Measurements from ENCODE around the gene GOLGA7B.

The GOLGA7B gene

GRCh38 chr10:97849687-97850402 is at the start of gene GOLGA7B:
TSS of gene GOLGA7B (plus strand) at chr10:97849843. CDS start at chr10:97850304, 461 bp downstream.
- no peak for DNase-seq (ENCODE audit: low read depth)

DNA sequence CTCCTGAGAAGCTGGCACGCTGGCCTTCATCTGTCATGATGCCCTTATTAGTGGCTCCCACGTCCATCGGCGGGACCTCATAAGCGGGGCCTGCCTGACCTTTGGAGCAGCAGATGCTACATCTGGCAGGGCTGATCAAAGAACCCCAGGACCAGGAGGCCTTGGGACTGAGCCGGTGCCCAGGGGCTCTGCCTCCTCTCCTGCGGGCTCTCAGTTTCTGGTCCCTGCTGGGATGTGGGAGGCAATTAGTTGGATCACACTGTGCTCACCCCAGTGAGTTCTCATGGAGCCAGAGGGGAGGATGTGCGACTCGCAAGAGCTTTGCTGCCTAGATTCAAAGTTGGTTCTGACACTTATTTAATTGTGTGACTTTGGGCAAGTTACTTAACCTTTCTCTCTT is 49.2 kb upstream of the GOLGA7B start:
- no peak for DNase-seq (ENCODE audit: low read depth)

GRCh38 chr10:97801422-97801821 is 48.2 kb upstream of the GOLGA7B start:
- DNase-seq (ENCODE audit: low read depth): no peak

GRCh38 chr10:97805096-97805884 is 44.4 kb upstream of the GOLGA7B start:
- no peak for DNase-seq (ENCODE audit: low read depth)

DNA sequence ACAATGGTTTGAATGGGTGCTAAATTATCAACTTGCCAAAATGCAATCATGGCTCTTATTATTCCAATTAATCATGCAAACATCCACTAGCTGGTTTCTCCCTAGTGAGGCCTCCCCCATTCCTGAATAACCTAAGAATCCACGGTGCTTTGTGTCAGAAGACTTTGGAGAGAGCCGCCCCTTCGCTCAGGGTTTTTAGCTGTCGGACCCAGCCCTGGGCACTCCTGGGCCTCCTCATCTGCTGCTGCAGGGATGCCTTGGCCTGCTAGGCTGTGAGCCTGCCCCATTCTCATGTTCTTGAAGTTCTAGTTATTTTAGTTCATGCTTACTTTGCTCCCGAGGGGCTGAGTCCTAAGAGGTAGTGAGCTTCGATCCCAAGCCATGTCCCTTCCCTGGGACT is 43.7 kb upstream of the GOLGA7B start:
- no peak for DNase-seq (ENCODE audit: low read depth)

DNA sequence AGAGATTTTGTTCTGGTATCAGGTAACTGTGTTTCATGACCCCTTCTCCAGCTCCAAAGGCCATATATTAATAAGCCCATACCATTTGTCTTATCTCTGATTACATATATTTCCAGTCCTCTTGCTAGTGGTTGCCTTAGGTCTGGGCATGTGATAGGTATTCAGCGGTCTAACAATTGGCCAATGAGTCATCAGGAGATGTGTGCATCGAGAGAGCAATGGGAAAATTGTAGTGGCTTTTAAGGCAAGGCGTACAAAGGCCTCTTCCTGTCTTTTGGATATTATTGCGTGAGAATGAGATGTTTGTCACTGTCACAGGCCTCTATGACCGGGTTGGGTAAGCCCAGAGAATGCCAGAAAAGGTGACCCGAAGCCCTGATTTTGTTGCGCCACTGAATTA is 39.2 kb upstream of the GOLGA7B start:
- no peak for DNase-seq (ENCODE audit: low read depth)

GRCh38 chr10:97811958-97812357 is 37.7 kb upstream of the GOLGA7B start:
- DNase-seq (ENCODE audit: low read depth): no peak

- DNase-seq (ENCODE audit: low read depth): no peak
These were observed 36.9 kb upstream of the GOLGA7B start for GRCh38 chr10:97812696-97813095.

DNA sequence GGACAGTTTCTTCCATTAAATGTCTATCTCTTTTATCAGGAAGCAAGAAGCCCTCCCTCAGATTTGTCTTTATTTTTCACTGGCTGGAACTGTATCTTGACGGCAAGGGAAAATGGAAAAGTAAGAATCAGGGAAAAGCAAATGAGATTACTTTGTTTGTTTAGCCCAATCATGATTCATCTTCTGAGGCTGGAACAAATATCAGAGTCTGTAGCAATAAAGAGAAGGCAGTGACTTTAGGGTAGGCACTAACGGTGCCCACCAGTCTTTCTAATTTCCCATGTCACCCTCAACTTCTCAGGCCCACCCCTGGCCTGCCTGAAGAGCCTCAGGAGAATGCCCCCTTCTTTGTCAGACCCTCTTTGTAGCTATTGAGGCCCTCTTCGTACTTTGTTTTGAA is 36.3 kb upstream of the GOLGA7B start:
- DNase-seq (ENCODE audit: low read depth): no peak

DNA sequence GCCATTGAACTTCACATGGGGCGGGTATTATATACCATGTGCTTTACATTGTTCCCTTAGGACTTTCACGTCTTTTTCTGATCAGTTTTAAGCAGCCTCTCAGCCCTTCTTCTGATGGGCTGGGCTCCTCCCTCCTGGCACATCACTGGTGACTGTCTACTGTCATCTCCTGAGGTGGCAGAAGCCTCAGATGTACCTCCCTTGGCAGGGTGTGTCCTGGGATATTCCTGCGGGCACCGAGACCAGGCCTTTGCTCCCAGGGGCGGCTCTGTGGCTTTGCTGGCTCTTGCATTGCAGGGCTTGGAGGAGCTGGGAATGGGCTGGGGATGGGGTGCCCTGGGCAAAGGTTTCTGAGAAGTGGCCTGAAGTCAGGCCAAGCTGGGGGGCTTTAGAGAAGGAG is 34.6 kb upstream of the GOLGA7B start:
- no peak for DNase-seq (ENCODE audit: low read depth)

GRCh38 chr10:97816609-97817008 is 33.0 kb upstream of the GOLGA7B start:
- no peak for DNase-seq (ENCODE audit: low read depth)

DNA sequence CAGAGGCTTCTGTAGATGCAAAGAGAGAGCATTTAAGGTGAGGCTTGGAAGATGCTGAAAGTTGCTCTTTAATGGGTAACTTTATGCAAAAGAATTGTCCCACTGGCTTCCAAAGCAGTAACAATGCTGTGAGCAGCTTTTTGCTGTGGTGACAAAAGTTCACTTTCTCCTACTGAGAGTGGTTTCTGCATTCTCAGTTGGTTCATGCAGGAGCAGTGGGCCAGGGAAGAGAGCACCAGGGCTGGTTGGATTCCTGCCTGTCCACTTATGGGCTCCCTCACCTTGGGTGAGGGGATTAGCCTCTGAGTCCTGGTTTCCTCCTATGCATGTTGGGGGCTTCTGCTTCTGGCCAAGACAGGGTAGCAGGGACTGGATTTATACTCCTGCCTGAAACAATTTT is 31.1 kb upstream of the GOLGA7B start:
- no peak for DNase-seq (ENCODE audit: low read depth)

- DNase-seq (ENCODE audit: low read depth): no peak
These were observed 29.4 kb upstream of the GOLGA7B start for GRCh38 chr10:97820096-97820704.

GRCh38 chr10:97821308-97822038 is 28.2 kb upstream of the GOLGA7B start:
- no peak for DNase-seq (ENCODE audit: low read depth)

DNA sequence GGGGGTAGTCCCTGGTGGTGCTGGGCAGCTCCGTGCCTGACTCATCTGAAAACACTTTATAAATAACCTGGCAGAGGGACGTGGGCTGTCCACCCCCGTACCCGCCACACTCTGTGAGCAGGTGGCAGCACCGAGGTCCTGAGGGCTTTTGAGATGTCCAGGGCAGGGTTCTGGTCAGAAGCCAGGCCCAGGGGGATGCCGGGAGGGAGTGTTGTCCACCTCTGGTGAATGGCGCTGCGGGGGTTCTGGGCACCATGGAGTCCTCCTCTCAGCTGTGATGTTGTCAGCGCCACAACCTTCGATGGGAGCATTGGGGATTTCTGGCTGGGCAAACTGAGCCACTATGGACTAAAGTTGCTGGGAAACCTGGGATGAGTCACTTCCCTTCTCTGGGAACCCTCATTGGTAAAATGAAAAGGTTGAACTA is 27.4 kb upstream of the GOLGA7B start:
- no peak for DNase-seq (ENCODE audit: low read depth)

DNA sequence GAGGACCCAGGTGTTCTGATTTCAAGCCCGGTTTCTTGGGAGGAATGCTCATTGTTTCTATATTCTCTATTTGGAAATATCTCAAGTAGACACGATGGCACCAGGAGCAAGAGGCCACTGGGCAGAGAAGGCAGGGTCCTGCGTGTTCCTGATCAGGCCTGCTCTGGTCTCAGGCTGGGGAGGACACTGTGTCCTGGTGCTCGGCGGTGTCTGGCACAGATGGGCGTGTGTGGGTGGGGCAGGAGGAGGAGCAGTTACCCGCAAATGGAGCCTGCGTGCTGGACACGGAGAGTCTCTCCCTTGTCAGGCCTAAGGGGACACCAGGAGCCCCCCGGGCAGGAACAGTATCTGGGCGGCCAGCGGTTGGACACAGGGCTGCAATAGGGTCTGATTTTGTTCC is 25.9 kb upstream of the GOLGA7B start:
- no peak for DNase-seq (ENCODE audit: low read depth)

GRCh38 chr10:97825020-97825760 is 24.5 kb upstream of the GOLGA7B start:
- DNase-seq (ENCODE audit: low read depth): no peak

DNA sequence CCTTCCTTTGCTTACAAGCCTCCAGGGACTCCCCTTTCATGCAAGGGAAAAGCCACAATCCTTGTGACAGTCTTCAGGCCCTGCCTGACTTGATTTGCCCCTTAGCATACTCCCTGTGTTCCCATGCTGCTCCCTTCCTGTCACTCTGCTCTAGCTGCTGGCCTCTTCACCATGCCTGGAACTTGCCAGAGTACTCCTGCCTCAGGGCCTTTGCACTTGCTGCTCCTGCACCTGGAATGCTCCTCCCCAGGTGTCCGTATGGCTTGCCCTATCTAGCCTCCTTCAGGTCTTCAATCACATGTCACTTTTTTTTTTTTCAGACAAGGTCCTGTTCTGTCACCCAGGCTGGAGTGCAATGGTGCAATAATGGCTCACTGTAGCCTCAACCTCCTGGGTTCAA is 22.8 kb upstream of the GOLGA7B start:
- DNase-seq (ENCODE audit: low read depth): no peak

DNA sequence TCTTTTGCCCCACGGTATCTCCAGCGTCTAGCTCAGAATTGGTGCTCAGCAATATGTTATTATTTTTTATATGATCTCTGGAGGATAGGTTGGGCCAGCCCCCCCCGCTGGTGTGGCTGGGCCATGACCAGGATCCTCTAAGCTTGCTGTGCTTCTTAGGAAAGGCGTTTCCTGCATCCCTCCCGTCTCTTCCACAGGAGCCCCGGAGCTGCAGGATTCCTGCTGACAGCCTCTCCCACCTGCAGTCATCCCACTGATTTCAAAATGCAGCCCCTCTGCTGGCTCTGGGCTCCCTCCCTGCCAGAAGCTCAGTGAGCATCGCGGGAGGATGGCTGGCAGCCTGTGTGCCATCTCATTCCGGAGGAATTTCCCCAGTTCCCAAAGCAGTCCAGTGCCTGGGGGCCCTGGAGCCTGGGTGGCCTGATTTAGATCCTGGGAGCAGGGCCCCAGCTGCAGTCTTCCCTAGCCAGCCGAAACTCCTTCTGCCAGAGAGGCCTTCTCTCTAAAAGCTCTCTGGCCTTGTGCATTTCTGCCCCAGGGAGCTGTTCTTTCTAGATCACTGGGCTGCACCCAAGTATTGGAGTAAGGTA is 21.8 kb upstream of the GOLGA7B start:
- DNase-seq (ENCODE audit: low read depth): no peak

GRCh38 chr10:97828721-97829120 is 20.9 kb upstream of the GOLGA7B start:
- DNase-seq (ENCODE audit: low read depth): no peak

DNA sequence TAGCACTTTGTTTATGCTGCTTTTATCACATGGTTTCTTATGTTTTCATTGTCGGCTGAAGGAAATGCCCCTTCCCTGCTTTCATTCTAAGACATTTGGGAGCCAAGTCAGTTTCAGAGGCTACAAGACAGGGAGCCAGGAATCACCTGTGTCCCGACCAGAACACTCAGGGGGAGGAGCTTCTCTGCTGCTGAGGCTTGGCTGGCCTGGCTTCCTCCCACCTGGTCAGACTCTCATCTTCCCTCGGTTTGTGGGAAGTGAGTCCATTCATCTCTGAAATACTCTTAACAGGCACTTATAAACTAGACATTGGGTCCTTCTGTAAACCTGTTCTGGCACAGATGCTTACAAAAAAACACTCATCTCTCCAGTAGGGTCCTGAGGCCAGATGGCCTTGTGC is 19.6 kb upstream of the GOLGA7B start:
- no peak for DNase-seq (ENCODE audit: low read depth)
